Inflammatory macrophage treated with lipopolysaccharide for 4 hours (primary cell): ENCODE measurements around the gene KPTN.
A peak's percentile ranks its signal among the peaks of the same experiment; 100 is the strongest.

Source experiments
- DNase-seq: peaks from one replicate; pipeline ENCODE4 v3.0.0-alpha.2; 2020

The KPTN gene

DNA sequence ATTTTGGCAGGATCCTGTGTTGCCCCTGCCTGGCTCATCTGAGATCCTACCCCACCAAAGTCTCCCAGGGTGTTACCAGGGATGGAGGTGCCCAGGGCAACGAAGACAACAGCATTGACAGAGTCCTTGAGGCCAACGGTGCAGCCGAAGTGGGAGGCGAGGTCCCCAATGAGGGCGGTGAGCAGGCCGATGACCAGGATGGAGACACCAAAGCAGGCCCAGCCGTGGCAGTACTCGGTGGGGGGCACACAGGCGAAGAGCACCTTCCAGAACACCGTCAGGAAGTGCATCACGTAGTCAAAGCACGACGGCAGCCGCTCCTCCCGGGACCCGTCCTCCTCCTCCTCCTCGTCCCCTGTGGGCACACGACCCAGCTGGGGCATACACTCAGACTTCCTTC lies 51.9 kb downstream of the KPTN start:
- no peak for DNase-seq

DNA sequence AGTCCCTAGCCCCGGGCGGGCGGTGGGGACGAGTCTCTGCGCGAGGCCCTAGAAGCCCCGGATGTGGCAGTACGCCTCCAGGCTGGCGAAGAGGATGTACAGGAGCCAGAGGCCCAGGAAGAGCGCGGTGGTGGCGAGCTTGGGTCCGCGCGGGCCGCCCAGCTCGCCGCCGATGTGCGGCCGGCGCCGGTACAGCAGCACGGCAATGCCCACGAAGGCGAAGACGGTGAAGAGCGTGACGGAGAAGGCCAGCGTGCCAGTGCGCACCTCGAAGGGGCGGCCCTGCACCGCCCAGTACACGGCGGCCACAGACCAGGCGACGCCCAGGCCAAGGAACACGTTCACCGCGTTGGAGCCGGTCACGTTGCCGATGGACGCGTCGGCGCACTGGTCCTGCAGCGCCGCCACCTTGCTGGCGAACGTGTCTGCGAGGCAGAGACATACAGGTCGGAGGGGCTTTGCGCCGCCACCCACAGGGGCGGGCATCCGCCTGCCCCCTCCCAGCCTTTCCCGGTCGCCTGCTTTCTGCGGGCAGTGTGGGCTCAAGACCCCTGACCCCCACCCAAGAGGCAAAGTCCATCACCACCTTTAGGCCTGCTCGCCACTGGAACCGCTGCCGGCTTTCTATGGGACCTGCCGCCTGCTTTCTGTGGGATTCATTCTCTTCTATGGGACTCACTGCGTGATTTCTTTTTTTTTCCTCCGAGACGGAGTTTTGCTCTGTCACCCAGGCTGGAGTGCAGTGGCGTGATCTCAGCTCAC lies 53.8 kb downstream of the KPTN start:
- DNase-seq = peak; percentile 56

DNA sequence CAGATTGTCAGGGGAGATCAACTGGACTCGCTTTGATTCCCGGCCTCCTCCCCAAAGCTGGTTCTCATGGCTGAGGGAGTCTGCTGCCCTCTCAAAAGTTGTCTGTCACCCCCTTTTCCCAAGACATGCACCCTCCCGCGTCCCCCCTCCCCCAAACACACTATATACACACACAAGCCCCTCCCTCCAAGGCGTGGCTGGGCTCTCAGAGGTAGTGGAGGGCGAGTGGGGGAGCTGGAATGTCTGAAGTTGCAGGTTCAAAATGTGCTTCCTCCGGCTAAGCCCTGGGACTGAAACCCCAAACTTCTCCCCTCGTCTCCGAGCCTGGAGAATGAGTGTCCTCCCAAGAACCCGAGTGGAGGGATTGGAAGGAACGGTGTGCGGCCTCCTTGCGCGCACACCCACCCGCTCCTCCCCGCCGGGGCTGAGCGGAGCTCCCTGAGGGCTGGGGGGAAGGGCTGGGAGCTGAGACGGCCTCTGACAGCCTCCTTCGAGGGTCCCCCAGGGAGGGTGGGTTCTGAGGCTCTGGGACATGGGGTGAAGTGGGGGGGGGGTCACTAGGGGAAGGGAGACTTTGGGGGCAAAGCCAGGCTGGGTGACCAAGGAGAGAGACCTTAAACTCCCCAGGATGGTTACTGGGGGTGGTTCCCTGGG lies 54.8 kb downstream of the KPTN start:
- DNase-seq = no peak

DNA sequence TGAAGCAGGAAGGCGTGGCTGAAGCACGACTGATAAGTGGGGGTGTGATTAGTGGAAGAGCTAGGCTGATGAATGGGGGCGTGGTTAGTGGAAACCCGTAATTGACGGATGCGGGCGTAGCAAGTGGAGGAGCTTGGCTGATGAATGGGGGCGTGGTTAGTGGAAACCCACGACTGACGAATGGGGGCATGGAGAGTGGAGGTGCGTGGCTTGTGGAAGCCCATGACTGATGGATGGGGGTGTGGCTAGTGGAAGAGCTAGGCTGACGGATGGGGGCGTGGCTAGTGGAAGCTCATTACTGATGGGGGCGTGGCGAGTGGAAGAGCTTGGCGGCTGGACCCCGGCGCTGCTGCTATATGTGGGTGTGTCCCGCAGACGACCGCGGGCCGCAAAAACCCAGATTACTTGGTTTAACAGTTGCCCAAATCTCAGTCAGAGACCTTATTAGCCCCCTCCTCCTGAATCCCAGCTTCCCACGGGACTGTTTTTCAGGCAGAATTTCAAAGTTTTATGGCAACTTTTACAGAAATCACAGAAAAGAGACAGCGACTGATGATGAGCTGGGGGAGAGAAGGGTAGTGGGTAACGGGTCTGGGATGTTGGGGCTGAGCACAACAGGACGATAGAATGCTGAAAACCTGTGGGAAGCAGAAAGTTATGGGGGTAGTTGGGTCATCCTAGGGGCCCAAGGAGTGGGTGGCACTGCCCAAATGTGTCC lies 55.7 kb downstream of the KPTN start:
- peak; percentile 92 for DNase-seq

DNA sequence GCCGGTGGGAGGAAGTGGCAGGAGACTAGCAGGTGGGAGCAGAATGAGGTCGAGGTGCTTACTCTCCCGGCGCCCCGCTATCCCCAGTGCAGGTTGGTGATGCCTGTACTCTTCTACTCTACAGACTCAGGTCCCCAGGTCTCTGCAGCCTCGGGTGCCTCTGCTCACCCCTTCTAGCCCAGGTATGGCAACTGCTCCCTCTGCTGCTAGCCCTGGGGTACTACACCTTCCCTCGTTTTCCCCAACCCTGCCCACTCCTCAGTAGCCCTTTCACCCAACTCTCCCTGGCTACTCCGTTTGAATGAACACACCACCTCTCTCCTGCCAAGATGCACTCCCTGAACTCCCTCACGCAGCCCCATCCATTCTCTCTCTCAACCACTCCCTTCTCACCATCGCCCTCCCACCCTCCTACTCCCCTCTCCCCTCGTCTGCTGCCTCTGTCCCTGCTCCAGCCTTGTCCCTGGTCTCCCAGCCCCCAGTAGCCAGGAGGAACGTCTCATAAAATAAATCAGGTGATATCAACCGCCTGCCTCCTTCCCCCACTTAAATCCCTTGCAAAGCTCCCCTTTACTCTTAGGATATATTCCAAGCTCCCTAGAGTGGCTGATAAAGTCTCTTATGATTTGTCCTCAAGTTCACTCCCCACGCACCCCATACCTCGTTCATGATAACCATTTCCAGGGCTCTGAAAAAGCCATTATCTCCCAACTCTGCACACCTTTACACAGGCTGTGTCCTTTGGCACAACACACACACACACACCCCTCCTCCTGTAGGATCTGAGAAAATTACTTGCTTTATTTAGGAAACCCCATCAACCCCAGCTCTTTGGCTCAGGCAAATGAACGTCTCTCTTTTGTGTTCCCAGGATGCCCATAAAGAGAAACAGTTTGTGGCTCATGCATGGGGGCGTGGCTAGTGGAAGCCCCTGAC lies 56.5 kb downstream of the KPTN start:
- peak; percentile 18 for DNase-seq
